ENCODE data around the gene CADM4.
"Not testable (repeated sequence)": the region's sequence is repeated elsewhere in the genome, so short reads cannot be mapped to it uniquely, and the experiment has no call there.

CADM4 gene

DNA sequence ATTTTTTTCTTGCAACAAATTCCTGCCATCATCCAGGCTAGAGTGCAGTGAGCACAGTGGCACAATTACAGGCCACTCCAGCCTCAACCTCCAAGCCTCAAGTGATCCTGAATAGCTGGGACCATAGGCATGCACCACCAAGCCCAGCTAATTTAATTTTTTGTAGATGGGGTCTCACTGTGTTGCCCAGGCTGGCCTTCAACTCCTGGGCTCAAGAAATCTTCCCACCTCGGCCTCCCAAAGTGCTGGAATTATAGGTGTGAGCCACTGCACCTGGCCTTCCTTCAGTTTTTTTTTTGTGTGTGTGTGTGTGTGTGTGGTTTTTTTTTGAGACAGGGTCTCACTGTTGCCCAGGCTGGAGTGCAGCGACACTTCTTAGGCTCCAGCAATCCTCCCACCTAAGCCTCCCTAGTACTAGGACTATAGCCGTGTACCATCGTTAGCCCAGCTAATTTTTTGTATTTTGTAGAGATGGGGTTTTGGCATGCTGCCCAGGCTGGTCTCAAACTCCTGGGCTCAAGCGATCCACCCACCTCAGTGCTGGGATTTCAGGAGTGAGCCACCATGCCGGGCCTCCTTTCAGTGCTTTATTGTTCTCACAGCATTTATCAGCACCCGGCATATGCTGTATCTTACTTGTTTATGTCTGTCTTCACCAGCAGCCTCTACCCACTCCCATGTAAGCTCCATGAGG is 33.6 kb downstream of the CADM4 start:
- DNase-seq = no peak

DNA sequence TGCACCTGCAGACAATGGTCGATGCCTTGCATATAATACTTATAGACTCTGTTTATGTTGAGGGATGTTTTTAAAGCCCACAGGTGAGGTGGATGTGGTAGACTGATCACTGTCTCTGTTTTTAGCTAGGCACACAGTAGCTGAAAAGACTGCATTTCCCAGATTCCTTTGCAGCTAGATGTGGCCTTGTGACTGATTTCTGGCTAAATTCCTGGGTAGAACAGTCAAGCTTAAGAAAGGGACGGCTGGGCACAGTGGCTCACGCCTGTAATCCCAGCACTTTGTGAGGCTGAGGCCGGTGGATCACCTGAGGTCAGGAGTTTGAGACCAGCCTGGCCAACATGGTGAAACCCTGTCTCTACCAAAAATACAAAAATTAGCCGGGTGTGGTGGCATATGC is 39.3 kb downstream of the CADM4 start:
- not testable (repeated sequence) for DNase-seq

DNA sequence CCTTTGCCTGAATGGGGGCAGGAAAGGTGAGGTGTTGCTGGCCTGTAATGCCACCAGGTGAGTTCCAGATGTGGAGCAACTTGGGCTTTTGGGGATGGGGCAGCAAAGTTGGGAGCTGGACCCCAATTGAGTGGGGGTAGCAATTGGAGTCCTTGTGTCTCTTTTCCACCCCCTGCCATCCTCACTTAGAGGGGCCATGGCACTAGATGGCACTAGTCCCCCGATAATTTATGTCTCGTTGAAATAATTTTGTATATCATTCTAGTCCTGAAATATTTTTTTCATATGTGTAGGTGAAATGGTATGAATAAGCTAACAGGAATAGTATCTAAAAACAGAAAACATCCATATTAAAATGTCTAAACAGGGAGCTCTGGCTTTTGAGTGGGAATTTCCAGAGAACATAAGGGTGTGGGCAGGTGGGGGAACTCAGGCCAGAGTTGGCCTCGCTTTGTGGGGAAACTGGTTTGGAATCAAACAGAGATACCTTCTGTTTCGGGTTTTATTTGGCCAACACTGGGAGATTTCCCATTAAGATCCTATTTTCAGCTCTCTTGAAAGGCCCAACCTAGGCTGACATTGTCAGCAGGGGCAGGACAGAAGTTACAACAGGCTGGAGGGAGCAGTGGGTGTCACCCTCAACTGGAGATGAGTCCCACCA is 39.9 kb downstream of the CADM4 start:
- DNase-seq = no peak

DNA sequence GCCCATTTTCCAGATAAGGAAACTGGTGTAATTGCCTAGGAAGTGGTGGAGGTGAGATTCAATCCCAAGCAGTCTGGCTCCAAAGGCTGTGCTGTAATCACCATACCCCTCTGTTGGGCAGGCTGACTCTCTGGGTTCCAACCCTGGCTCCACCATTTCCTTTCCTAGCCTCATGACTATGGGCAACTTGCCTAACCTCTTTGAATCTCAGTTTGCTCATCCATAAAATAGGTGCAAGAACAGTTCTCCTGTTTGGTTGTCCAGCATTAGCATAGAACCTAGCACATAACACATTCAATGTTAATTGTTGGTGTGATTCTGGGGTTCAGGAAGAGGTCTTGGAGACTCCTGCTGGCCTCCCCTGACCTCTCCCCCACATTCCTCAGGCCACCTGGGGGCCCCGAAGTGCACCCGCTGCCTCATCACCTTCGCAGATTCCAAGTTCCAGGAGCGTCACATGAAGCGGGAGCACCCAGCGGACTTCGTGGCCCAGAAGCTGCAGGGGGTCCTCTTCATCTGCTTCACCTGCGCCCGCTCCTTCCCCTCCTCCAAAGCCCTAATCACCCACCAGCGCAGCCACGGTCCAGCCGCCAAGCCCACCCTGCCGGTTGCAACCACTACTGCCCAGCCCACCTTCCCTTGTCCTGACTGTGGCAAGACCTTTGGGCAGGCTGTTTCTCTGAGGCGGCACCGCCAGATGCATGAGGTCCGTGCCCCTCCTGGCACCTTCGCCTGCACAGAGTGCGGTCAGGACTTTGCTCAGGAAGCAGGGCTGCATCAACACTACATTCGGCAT is 41.0 kb downstream of the CADM4 start:
- DNase-seq = no peak

DNA sequence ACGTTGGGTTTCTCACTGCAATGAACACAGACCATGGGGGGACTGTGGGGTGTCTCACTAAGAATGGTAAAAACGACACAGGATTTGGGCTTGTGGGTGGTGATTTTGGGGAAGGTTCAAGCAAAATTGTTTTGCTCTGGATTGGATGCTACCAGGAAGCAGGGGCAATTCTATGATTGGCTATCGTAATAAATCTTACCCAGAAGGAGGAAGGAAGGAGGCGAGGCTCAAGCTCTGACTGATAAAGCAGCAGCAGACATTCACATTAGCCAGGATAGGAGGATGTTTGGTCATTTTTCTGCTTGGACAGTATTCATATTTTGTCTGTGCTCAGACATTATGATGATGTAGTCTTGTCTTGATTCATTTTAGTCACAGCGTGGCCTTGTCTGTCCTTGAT is 41.8 kb downstream of the CADM4 start:
- DNase-seq = peak; percentile 69

DNA sequence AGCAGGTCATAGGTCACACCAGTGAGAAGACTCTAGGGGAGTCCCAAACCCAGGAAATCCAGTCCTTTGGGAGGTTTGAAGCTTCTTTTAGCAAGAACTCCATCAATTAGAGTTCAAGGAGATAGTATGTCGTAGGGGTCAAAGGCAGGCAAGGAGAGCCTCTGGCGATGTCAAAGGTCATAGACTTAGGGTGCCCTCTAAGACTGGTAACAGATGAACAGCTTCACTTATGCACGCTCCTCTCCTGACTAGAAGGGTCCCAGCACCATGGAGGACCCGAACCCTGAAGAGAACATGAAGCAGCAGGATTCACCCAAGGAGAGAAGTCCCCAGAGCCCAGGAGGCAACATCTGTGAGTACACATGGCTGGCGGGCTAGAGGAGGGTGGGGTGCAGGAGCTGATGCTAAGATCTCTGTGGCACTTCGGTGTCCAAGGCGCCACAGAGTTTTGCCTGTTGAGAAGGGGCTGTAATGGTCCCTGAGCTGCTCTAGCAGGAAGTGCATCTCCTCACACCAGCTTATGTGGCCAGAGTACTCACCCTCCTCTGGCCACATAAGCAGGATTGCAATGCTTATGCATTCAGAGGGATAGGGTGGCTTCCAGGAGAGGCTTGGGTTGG is 42.7 kb downstream of the CADM4 start:
- DNase-seq = peak; percentile 38

DNA sequence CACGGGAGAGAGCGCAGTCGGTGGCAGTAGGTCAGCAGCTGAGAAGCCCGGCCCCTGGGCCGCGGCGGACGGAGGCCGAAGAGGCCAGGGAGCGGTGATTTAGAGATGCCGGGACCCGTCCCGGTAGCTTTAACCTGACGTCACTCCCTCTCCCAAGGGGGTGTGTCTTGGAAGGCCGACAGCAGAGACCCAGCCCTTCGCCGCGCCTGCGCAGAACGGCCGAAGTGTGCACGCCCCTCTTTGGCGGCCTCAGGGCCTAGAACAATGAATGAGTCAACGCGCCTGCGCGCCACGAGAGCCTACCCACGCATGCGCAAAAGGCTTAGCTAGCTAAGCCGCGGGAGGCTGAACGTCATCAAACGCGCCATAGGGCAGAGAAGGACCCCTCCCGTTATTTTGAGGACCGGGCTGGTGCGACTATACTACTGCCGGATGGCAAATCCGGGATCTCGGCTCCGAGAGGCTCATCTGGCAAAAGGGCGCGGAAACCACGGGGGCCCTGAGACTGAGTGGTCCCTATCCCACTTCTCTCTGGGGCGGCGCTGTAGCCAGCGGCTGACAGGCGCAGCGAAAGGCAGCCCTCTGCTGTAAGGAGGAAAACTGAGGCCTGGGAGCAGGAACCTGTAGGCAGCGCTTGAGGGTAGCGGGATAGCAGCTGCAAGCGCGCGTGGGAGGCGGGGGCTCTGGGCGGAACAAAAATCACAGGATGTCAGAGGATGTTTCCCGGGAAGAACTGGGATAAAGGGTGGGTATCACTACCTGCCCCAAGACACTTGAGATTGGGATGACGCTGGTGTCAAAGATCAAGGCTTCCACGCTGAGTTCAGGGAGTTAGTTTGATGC is 43.4 kb downstream of the CADM4 start, which contains the start of the genes IRGQ and ZNF576:
Gene IRGQ, minus strand, starts transcription at position 136 of the 843 bp plus-strand sequence. CDS start 796 bp downstream, outside the sequence.
Gene ZNF576, plus strand, starts transcription at position 597 of the 843 bp plus-strand sequence. CDS start 514 bp downstream, outside the sequence.
- DNase-seq = peak; percentile 100

DNA sequence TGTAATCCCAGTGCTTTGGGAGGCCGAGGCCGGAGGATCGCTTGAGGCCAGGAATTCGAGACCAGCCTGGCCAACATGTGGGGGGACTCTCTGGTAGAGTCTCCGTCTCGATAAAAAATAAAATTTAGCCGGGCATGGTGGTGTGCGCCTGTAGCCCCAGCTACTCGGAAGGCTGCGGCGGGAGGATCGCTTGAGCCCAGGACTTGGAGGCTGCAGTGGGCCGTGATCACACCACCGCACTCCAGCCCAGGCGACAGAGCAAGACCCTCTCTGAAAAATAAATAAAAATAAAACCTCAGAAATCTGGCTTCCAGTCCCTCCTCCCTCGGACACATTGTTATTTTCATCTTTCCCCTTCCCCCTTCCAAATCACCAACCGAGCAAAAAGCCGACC is 44.0 kb downstream of the CADM4 start:
- no peak for DNase-seq

DNA sequence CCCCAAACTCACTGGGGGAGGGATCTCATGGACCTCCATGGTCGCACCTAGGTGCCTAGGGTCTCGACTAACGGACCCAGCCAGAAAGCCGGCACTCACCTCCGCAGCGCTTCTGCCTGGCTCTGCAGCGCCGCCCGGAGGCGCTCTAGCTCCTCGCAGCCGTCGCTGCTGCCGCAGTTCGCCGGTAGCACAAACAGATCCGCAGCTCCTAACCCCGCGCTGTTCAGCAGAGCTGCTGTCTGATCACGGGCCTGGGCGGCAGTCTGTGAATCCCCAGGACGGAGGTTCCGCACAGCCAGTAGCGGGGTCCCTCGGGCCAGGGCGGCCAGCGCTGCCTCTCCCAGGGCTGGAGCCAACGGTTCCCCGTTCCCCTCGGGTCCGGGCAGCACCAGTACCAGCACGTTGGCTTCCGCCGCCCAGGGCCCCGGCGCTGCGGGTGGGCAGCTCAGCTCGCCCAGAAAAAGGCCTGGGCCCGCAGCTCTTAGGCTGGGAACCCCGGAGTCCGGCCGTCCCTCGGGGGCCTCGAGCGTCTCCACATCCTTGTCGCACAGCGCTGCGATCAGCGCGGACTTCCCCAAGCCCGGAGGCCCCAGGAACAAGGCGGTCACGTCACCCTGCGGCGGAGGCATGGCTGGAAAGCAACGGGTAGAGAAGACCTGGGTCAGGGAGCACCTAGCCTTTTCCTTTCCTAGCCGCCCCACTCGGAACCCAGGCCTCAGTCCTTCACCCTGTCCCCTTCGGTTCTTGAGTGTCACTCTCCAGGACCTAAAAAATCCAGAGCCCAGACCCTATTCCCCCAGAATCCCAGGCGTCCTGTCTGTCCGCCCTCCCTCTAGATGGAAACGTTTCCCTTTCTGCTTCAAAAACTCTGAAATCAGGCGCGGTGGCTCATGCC is 44.7 kb downstream of the CADM4 start:
- DNase-seq = peak; percentile 91

DNA sequence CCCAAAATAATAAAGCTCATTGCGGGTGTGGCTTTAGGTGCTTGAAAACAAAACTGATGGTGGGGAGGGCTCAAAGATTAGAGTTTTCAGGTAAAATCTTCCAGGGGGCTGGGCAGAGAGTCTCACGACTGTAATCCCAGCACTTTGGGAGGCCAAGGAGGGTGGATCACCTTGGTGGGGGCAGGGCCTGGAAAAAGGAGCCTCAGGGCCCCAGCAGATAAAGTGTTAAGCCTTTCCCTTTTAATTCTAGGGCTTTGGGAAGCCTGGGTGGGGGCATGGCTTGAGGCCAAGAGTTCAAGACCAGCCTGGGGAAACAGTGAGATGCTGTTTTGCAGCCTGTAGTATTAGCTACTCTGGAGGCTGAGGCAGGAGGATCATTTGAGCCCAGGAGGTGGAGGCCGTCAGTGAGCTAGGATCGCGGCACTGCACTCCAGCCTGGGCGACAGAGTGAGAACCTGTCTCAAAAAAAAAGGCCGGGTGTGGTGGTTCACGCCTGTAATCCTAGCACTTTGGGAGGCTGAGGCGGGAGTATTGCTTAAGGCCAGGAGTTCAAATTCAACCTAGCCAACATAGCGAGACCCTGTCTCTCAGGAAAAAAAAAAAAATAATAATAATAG is 45.5 kb downstream of the CADM4 start:
- DNase-seq = no peak

DNA sequence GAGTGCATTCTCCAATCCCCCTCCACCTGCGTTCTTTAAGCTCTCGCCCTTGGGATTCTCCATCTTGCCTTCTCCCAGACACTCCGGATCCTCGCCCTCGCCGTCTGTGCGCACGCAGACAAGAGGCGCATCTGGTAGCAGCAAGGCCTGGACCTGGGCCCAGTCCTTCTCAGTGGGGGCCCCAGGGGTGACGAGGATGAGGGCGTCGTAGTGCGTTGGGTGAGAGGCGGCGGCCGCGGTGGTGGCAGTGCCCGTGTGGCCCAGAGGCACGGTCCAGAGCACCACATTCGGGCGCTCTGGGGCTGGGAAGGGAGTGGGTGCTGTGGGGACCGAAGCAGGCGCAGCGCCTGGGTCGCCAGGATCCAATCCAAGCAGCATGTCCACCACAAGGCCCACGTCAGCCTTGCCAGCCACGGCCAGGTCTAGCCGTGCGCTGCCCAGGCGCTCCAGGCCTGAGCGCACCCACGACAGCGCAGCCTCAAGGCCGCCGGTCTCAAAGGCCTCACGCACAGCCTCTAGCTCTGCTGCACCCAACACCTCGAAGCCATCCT is 46.8 kb downstream of the CADM4 start:
- no peak for DNase-seq

DNA sequence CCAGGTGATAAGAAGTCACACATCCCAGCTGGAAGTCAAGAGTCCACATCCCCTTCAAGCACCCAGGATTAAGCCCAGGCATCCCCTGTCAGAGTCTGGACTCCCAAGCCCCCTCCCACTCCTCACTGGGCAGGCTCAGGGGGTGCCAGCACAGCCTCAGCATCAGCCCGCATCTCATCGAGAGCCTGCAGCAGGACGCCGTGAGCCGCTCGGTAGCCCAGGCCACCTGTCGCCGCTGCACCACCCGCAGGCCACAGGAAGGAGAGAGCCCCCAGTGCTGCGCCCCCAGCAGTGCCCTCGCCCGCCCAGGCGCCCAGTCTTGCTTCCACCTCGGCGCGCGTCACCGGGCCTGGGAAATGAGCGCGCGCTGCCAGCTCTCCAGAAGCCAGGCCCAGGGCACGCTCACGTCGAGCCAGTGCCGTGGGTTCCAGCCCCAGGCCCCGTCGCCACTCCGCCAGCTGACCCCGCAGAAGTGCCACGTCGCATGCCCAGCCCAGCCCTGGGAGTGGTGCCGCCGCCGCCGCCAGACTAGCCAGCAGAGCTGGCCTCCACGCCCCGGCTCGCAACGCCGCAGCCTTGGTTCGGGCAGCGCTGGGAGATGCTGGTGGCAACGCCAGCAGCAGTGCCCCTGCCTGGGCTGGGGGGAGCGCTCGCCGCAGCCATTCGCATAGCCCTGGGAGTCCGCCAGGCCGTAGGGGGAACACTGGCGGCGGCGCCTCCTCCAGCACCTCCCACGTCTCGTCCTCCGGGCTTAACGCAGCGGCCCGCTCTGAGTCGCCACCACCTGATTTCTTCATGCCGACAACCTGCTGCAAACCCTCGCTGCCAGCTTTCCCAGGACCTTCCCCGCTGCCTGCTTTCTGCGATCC is 47.5 kb downstream of the CADM4 start:
- no peak for DNase-seq

DNA sequence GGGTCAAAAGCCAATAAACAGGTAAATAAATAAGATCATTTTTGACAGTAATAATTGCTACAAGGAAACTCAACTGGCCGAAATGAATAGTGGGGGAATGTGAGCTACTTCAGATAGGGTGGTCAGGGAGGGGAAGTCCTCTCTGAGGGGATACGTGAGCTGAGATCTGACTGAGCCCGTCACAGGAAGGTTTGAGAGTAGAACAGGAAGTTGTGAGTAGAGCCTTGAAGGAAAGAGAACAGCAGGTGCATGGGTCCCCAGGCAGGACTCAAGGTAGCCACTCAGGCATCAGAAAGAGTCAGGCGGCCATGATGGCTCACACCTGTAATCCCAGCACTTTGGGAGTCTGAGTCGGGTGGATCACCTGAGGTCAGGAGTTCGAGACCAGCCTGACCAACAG is 50.0 kb downstream of the CADM4 start:
- no peak for DNase-seq

DNA sequence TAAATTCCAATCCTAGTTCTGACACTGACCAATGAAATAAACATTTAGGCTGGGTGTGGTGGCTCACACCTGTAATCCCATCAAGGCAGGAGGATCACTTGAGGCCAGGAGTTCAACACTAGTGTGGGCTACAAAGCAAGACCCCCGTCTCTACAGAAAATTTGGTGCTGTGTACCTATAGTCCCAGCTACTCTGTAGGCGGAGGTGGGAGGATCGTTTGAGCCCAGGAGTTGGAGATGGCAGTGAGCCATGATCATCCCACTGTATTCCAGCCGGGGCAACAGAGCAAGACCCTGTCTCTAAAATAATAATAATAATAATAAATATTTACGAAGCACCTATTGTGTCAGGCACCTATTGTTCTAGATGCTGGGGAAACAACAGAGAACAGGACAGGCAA is 50.4 kb downstream of the CADM4 start:
- no peak for DNase-seq

DNA sequence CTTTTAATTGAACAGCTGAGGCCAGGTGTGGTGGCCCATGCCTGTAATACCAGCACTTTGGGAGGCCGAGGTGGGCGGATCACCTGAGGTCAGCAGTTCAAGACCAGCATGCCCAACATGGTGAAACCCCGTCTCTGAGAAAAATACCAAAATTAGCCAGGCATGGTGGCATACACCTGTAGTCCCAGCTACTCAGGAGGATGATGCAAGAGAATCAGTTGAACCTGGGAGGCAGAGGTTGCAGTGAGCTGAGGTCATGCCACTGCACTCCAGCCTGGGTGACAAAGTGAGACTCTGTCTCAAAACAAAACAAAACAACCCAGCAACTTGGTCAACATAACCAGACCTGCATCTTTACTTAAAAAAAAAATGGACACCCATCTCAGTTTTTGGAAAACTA is 52.6 kb downstream of the CADM4 start:
- DNase-seq = not testable (repeated sequence)

DNA sequence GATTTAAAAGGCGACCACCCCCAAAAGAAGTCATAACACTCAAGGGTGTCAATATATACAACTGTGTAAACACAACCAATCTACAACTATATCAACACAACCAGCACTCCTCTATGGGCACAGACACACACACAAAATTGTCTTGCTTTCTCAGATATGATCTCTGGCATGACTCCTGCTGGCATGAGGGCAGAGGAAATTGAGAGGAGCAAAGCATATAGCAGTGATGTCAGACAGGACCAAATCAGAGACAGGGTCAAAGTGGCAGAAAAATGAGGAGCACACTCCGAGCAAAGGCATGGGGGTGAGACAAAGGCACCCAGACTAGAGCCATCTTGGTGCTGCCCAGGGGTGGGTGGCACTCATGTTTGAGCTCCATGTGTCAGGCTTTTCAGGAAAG is 53.3 kb downstream of the CADM4 start:
- no peak for DNase-seq

DNA sequence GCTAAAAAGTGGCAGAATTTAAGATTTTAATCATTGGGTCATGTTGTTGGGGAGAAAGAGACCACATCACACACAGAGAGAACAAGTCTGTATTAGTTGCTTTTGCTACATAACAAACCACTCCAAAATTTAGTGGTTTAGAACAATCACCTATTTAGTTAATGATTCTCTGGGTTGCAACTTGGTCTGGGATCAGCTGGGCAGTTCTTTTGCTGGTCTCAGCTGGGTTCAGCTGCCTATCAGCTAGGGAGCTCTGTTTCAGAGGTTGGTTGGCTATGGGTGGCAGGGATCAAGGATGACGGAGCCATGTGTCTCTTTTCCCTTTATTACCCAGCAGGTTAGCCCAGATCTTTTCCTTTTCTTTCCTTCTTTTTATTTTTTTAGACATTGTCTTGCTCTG is 55.2 kb downstream of the CADM4 start:
- no peak for DNase-seq

DNA sequence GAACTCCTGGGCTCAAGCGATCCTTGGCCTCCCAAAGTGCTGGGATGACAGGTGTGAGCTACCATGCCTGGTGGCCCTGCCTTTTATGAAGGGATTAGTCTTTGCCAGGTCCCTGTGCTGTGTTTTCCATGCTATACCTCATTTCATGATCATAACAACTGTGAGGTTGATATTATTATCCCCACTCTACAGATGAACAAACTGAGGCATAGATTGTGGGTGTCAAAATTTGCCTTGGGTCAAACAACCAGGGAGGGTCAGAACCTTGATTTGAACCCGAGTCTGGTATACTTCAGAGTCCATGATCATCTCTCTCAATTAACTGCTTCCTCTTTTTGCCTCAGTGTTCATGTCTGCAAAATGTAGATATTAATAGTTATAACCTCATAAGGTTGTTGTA is 57.2 kb downstream of the CADM4 start:
- no peak for DNase-seq

DNA sequence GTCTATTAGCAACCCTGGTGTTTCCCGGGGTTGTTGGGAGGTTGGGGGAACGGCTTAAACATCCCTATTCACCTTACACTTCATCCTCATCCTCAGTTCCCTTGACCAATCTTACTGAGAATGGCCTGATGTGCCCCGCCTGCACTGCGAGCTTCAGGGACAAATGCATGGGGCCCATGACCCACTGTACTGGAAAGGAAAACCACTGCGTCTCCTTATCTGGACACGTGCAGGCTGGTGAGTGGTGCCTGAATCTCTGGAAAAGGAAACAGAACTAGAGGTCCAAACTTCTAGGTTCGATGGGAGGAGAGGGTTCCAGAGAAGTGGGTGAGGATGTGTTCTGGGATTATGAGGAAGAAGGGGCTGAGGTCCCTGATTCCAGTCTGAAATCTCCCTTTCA is 58.2 kb downstream of the CADM4 start:
- DNase-seq = peak; percentile 65

All from hematopoietic multipotent progenitor cell treated with erythropoietin and hydrocortisone succinate and interleukin-3 and kit ligand, for 4 days (in vitro differentiated cells).